Colonic mucosa (tissue), 4 donors: ENCODE measurements around the gene GFAP. TPM values are rescaled to one million over a fixed set of nuclear protein-coding genes. Genes with fewer than 3 reads are reported as not detected.

ENCODE experiments used
- DNase-seq: peaks from one replicate; pipeline ENCODE4 v3.0.0-alpha.2; 2020
- H3K27ac ChIP-seq: fragments of 200-600 bp; one replicate; pipeline ENCODE4 v1.8.0; 2021
- H3K27me3 ChIP-seq: fragments of 200-600 bp; one replicate; pipeline ENCODE4 v1.8.0; 2021
- H3K36me3 ChIP-seq: fragments of 200-600 bp; one replicate; pipeline ENCODE4 v1.8.0; 2021
- H3K4me1 ChIP-seq: fragments of 200-600 bp; one replicate; pipeline ENCODE4 v1.8.0; 2021; ENCODE audit warnings: mild to moderate bottlenecking
- H3K4me3 ChIP-seq: fragments of 200-600 bp; one replicate; pipeline ENCODE4 v1.8.0; 2021
- H3K9ac ChIP-seq, 2 donors: one replicate each; pipeline ENCODE4 v1.7.0; 2013; ENCODE audit warnings: control low read depth in 2 of 2, low read depth in 2 of 2, low read length in 2 of 2
- H3K9me3 ChIP-seq: fragments of 200-600 bp; one replicate; pipeline ENCODE4 v1.8.0; 2021
- intact Hi-C: fragments of 100-400 bp; cut with DNase I; formaldehyde crosslinking; loops from one replicate; pipeline ENCODE4 v1.14.1; 2022
- total RNA-seq, 2 donors: library from RNA; stranded (reverse); fragmentation: NEBNext Ultra II Directional in 1 of 2; extraction: Animal tissue kit (Norgen Biotek cat#: 25700) in 1 of 2; gene quantifications; one replicate each; pipeline ENCODE4 v1.2.1, GENCODE V29; 2021
- TF ChIP-seq, protein P1 (sequence below): fragments of 200-600 bp; IDR thresholded peaks from one replicate; pipeline ENCODE4 v1.8.0; 2022; ENCODE audit warnings: antibody characterized with exemption, mild to moderate bottlenecking
- donor health status: healthy.
- donor health status: DM: no; HTN: no; CAD: no.
- donor health status: DM: no; HTN: no; CAD: no.

Gene GFAP
- total RNA-seq, 2 donors from 2014 or later, result 0.20 TPM; not detected in 1

DNA sequence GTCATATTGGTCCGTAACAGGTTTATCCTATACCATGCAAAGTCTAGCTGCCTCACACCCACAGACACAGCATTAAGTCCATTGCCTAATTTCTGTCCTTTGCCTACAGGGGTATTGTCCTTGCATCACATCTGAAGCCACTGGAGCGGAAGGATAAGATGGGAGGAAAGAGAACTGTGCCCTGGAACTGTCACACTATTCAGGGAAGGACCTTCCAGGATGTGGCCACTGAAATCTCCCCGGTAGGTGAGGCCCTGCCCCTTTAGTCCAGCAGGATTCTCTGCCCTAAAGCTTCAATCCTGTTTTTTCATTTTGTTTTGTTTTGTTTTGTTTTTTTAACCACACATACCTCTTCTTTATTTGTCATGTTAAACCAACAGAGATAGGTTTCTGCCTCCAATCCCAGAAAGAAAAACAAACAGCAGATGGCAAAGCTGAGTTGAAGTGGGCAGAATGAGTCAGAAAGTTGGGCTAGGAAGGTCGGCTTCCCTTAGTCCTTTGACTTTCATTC lies 13.8 kb downstream of the GFAP start:
- H3K27me3 ChIP-seq, result no peaks in the 10 kb centered on the region
- H3K4me3 ChIP-seq, result no peak overlapping the region
- no peaks in the 10 kb centered on the region for H3K9me3 ChIP-seq
- intact Hi-C loops, result no loop called here
- TF ChIP-seq, protein P1, sequence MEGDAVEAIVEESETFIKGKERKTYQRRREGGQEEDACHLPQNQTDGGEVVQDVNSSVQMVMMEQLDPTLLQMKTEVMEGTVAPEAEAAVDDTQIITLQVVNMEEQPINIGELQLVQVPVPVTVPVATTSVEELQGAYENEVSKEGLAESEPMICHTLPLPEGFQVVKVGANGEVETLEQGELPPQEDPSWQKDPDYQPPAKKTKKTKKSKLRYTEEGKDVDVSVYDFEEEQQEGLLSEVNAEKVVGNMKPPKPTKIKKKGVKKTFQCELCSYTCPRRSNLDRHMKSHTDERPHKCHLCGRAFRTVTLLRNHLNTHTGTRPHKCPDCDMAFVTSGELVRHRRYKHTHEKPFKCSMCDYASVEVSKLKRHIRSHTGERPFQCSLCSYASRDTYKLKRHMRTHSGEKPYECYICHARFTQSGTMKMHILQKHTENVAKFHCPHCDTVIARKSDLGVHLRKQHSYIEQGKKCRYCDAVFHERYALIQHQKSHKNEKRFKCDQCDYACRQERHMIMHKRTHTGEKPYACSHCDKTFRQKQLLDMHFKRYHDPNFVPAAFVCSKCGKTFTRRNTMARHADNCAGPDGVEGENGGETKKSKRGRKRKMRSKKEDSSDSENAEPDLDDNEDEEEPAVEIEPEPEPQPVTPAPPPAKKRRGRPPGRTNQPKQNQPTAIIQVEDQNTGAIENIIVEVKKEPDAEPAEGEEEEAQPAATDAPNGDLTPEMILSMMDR, result no peak
- no peak overlapping the region for H3K9ac ChIP-seq
- DNase-seq, result no peak
- no peak overlapping the region for H3K27ac ChIP-seq
- peaks cover 13% of the 10 kb centered on the region for H3K4me1 ChIP-seq
- no peaks in the 10 kb centered on the region for H3K36me3 ChIP-seq

DNA sequence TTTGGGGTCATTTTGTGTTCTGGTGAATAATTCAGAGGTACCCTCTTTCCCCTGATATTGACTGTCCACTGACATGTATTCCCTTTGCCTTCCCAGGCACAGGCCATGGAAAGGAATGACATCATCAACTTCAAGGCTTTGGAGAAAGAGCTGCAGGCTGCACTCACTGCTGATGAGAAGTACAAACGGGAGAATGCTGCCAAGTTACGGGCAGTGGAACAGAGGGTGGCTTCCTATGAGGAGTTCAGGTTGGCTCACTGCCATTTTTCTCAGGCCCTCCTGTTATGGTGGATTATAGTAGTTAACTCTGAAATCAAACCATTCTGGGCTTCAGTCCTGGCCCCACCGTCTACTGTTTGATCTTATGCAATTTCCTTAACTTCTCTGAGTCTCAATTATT lies 14.4 kb downstream of the GFAP start:
- Histone ChIP-seq H3K4me1 (peaks cover 13% of the 10 kb centered on the region), H3K27ac (no peak overlapping the region), H3K9ac (no peak overlapping the region), H3K4me3 (no peak overlapping the region), H3K36me3 (no peaks in the 10 kb centered on the region), H3K27me3 (no peaks in the 10 kb centered on the region), H3K9me3 (no peaks in the 10 kb centered on the region)
- DNase-seq, result no peak
- TF ChIP-seq, protein P1, result no peak
- intact Hi-C loops, result no loop called here

DNA sequence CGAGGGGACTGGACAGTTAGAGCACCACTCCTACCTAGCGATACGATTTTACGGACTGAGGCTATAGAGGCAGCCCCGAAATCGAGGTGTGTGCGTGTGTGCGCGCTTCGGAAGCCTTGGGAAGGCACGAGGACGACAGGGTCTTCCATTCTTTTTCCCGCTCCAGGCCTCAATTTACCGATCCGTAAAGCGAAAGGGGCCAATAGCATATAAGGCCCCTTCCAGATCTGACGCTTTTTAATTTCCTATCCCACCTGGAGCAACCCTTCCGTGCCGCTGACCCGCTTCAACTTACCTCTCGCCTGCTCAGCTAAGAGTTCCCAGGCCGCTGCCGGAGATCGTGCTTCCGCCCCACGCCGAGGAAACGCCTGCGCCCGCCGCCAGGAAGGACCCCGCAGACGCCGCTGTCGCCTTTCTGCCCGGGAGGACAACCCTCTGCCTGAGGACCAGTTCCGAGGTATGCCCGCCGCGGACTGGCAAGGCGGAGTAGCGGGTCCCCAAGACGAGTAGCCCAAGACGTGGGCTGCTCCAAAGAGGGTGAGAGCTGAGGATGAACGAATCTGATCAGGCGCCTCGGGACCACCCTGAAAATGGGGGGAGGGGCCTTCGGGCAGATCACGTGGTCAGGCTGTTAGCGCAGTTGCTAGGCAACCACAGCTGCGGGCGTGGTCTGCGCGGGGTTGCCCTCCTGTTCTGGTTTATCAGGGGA lies 16.1 kb downstream of the GFAP start, which contains the start of gene EFTUD2:
Gene EFTUD2, minus strand, starts transcription at position 372 of the 709 bp plus-strand sequence. CDS start 4,924 bp downstream, outside the sequence.
- TF ChIP-seq, protein P1, result no peak
- DNase-seq, result peak; percentile 92
- Histone ChIP-seq H3K9ac (peak within 1 kb of the TSS; percentile 81 to 95), H3K4me3 (peak within 1 kb of the TSS; percentile 79), H3K27me3 (no peaks in the 10 kb centered on the region), H3K27ac (peak within 1 kb of the TSS; percentile 85), H3K9me3 (no peaks in the 10 kb centered on the region), H3K36me3 (no peaks in the 10 kb centered on the region), H3K4me1 (peaks cover 10% of the 10 kb centered on the region)
- intact Hi-C loops, result no loop called here

DNA sequence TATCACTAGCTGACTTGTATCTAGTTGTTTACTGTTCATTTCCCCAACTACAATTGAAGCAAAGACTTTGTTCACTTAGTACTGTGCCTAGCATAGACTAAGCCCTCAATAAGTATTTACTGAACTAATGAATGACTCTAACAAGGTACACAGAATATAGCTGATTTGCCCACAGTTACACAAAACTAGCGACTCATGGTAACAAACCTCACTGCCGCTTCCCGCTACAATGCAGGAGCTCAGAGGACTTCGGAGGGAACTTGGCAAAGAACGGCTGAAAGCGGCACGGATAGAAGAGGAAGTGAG lies 16.6 kb downstream of the GFAP start:
- Histone ChIP-seq H3K27ac (peak overlapping the region; percentile 85), H3K9me3 (no peaks in the 10 kb centered on the region), H3K4me1 (peaks cover 10% of the 10 kb centered on the region), H3K9ac (peak overlapping the region; percentile 81 to 95), H3K4me3 (peak overlapping the region; percentile 79), H3K27me3 (no peaks in the 10 kb centered on the region), H3K36me3 (no peaks in the 10 kb centered on the region)
- intact Hi-C loops, result no loop called here
- TF ChIP-seq, protein P1, result no peak
- DNase-seq, result peak; percentile 46

DNA sequence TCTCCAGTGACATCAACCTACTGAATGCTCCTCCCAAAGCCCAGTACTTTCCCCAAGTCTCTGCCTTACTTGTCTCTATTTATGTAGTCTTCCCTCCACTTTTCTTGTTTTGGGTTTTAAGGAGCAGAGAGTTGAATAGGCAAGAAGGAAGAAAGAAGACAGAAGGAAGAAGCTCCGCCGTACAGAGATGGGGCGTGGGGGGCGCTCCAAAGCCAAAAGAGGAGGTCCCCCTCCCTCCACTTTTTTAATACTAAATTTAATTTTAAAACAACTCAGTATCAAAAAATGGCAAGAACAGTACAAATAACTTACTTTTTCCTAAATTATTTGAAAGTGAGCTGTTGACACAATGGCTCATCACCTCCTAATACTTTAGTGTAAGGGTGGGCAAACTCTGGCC lies 20.7 kb downstream of the GFAP start:
- Histone ChIP-seq H3K36me3 (no peaks in the 10 kb centered on the region), H3K9me3 (no peaks in the 10 kb centered on the region), H3K4me3 (no peak overlapping the region), H3K4me1 (peaks cover 10% of the 10 kb centered on the region), H3K27ac (no peak overlapping the region), H3K27me3 (no peaks in the 10 kb centered on the region), H3K9ac (no peak overlapping the region)
- intact Hi-C loops, result no loop called here
- TF ChIP-seq, protein P1, result no peak
- no peak for DNase-seq
